Pancreas (tissue), 10 donors: ENCODE data around the gene DGKI. TPM values are rescaled to one million over a fixed set of nuclear protein-coding genes. Genes with fewer than 3 reads are reported as not detected.

Experiments used
- ATAC-seq, 4 donors: fragments of 200-7000 bp; cut with Tn5 transposase; one replicate each; pipeline versions ENCODE4 v1.8.0 to v1.9.1; 2020; ENCODE audit warnings: mild to moderate bottlenecking in 4 of 4, moderate library complexity in 4 of 4
- DNase-seq, 6 donors: peaks; one replicate each; pipeline ENCODE4 v3.0.0-alpha.2; 2020
- FAIRE-seq: peaks from 2 replicates; lab custom pipeline; 2012; peaks lifted over from hg19 to GRCh38; lab: Jason Lieb, UNC
- H3K27ac ChIP-seq, 4 donors: fragments of 200-600 bp; sonication (generic); 1 replicate in 3 of 4; 2 replicates in 1 of 4; pipeline versions ENCODE4 v1.5.0 to v1.8.0; 2020
- H3K27me3 ChIP-seq, 4 donors: fragments of 200-600 bp; one replicate each; pipeline ENCODE4 v1.8.0; 2021
- H3K36me3 ChIP-seq, 3 donors: fragments of 200-600 bp; sonication (generic) in 1 of 3; one replicate each; pipeline versions ENCODE4 v1.5.0 to v1.8.0; 2020 to 2021
- H3K4me1 ChIP-seq, 3 donors: fragments of 200-600 bp; one replicate each; pipeline ENCODE4 v1.8.0; 2021
- H3K4me3 ChIP-seq, 4 donors: fragments of 200-600 bp; sonication (generic) in 2 of 4; one replicate each; pipeline versions ENCODE4 v1.5.0 to v1.8.0; 2020 to 2021
- H3K9me3 ChIP-seq, 4 donors: fragments of 200-600 bp; one replicate each; pipeline ENCODE4 v1.8.0; 2021
- WGBS, 2 donors: extraction: QIAGEN DNeasy Blood & Tissue Kit; methylation state at CpG; one replicate each; pipeline ENCODE4 v1.1.7; 2013; 5-methylcytosine and 5-hydroxymethylcytosine counted together
- intact Hi-C, 3 donors: fragments of 100-400 bp; cut with DNase I; formaldehyde crosslinking; loops; one replicate each; pipeline versions ENCODE4 v1.11.1 to v1.14.2; 2022
- polyA plus RNA-seq, 2 donors: library from polyadenylated mRNA; stranded (reverse); fragments of 200-250 nt; gene quantifications; one replicate each; pipeline ENCODE4 v1.2.3, GENCODE V29; 2013
- total RNA-seq, 6 donors: library from RNA; stranded (reverse); fragmentation: NEBNext Ultra II Directional in 4 of 6; extraction: Animal tissue kit (Norgen Biotek cat#: 25700) in 4 of 6; gene quantifications; one replicate each; pipeline versions ENCODE4 v1.2.1 to v1.2.4, GENCODE V29; 2021 to 2023
- TF ChIP-seq, protein P1 (sequence below), 4 donors: fragments of 200-600 bp; sonication (generic) in 3 of 4; IDR thresholded peaks; one replicate each; pipeline versions ENCODE4 v1.5.0 to v1.8.0; 2021; ENCODE audit warnings: antibody characterized with exemption in 4 of 4
- donor health status: healthy with polysubstance abuse.
- donor health status: DM: no; HTN: no; CAD: no; lungs with moderate emphysema.
- donor health status: DM: no; HTN: no; CAD: no.
- donor health status: control.
- donor health status: control.
- donor health status: Bipolar disorder and iron deficiency.
- donor health status: DM: yes; HTN: yes; CAD: no.
- donor health status: DM: no; HTN: no; CAD: no.
- donor health status: DM: no; HTN: no; CAD: no.
- donor health status: DM: yes; HTN: yes; CAD: no.

DGKI gene
- total and polyA plus RNA-seq, 8 donors = 0.04 to 0.81 (median 0.15) TPM

GRCh38 chr7:137484326-137484725, 362.4 kb downstream of the DGKI start:
- FAIRE-seq (no peak), ATAC-seq (no peak), DNase-seq (no peak)
- Histone ChIP-seq H3K4me1 (no peaks in the 10 kb centered on the region), H3K9me3 (no peaks in the 10 kb centered on the region), H3K4me3 (no peak overlapping the region), H3K27me3 (peaks cover 0 to 10% (median 2%) of the 10 kb centered on the region in 4 donors), H3K36me3 (no peaks in the 10 kb centered on the region), H3K27ac (no peak overlapping the region)
- intact Hi-C loops = no loop called here
- 12 to 18% methylated on average over 1 of the region's 1 CpG for WGBS, 2 donors
- TF ChIP-seq, protein P1, sequence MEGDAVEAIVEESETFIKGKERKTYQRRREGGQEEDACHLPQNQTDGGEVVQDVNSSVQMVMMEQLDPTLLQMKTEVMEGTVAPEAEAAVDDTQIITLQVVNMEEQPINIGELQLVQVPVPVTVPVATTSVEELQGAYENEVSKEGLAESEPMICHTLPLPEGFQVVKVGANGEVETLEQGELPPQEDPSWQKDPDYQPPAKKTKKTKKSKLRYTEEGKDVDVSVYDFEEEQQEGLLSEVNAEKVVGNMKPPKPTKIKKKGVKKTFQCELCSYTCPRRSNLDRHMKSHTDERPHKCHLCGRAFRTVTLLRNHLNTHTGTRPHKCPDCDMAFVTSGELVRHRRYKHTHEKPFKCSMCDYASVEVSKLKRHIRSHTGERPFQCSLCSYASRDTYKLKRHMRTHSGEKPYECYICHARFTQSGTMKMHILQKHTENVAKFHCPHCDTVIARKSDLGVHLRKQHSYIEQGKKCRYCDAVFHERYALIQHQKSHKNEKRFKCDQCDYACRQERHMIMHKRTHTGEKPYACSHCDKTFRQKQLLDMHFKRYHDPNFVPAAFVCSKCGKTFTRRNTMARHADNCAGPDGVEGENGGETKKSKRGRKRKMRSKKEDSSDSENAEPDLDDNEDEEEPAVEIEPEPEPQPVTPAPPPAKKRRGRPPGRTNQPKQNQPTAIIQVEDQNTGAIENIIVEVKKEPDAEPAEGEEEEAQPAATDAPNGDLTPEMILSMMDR (IDR thresholded peaks at IDR 0.05) = no peak

- Histone ChIP-seq H3K27ac (no peak overlapping the region), H3K9me3 (no peaks in the 10 kb centered on the region), H3K27me3 (peaks cover 0 to 10% (median 2%) of the 10 kb centered on the region in 4 donors), H3K4me1 (no peaks in the 10 kb centered on the region), H3K36me3 (no peaks in the 10 kb centered on the region), H3K4me3 (no peak overlapping the region)
- WGBS, 2 donors = 51 to 63% methylated on average over 4 of the region's 4 CpGs
- FAIRE-seq (no peak), DNase-seq (no peak), ATAC-seq (no peak)
- intact Hi-C loops = no loop called here
- TF ChIP-seq, protein P1 (IDR thresholded peaks at IDR 0.05) = no peak
These were observed 364.3 kb downstream of the DGKI start for GRCh38 chr7:137482466-137482865.

- H3K36me3 ChIP-seq = no peaks in the 10 kb centered on the region
- H3K9me3 ChIP-seq = no peaks in the 10 kb centered on the region
- H3K27me3 ChIP-seq = peaks cover 0 to 10% (median 0%) of the 10 kb centered on the region in 4 donors
- TF ChIP-seq, protein P1 (IDR thresholded peaks at IDR 0.05) = no peak
- no peaks in the 10 kb centered on the region for H3K4me1 ChIP-seq
- WGBS, 2 donors = 36 to 51% methylated on average over 3 of the region's 3 CpGs
- intact Hi-C loops = no loop called here
- FAIRE-seq = no peak
- H3K27ac ChIP-seq = no peak overlapping the region
- no peak overlapping the region for H3K4me3 ChIP-seq
- no peak for DNase-seq
- no peak for ATAC-seq
These were observed 365.9 kb downstream of the DGKI start for GRCh38 chr7:137480824-137481365.

DNA sequence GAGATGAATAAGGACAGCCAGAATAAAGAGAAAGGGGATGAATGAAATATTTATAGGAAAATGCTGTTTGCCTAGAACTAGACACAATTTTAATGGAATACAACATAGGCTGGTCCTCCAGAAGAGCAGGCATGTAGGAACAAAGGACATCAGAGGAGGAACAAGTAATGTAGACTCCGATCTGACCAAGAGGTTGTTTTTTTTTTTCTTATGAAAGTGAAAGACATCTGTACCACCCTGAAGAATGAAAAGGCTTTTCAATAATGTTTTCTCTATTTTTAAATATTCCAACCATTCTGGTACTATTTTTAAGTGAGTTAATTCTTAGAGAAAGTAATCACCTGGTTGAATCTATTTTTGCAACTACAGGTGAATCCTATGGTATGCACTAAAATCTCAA, 366.4 kb downstream of the DGKI start:
- H3K36me3 ChIP-seq = no peaks in the 10 kb centered on the region
- H3K4me3 ChIP-seq = no peak overlapping the region
- H3K4me1 ChIP-seq = no peaks in the 10 kb centered on the region
- H3K9me3 ChIP-seq = no peaks in the 10 kb centered on the region
- ATAC-seq (no peak), DNase-seq (no peak), FAIRE-seq (no peak)
- intact Hi-C loops = no loop called here
- H3K27ac ChIP-seq = no peak overlapping the region
- H3K27me3 ChIP-seq = peaks cover 0 to 10% (median 0%) of the 10 kb centered on the region in 4 donors
- WGBS, 2 donors = 64 to 75% methylated on average over 1 of the region's 1 CpG
- TF ChIP-seq, protein P1 (IDR thresholded peaks at IDR 0.05) = no peak

DNA sequence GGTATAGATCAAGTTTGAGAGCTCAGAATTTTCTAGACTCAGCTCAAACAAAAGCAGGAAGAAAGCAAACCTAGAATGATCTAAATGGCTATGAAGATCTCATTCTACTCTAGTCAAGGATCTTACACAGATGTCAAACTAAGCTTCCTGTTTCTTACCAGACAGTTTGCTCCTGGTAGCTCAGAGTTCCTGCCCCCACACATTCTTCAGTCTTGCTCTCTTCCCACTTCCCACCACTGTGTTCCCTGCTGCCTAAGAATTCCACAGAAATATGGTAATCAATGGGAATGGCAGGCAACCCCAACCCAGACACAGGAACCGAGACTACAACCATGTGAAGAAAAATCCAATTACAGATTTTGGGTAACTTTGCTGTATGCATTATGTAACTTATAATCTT, 369.8 kb downstream of the DGKI start:
- TF ChIP-seq, protein P1 (IDR thresholded peaks at IDR 0.05) = no peak
- FAIRE-seq (no peak), ATAC-seq (no peak), DNase-seq (no peak)
- H3K9me3 ChIP-seq = no peaks in the 10 kb centered on the region
- intact Hi-C loops = no loop called here
- no peak overlapping the region for H3K27ac ChIP-seq
- no peak overlapping the region for H3K4me3 ChIP-seq
- WGBS, 2 donors = 49 to 68% methylated on average over 1 of the region's 1 CpG
- H3K36me3 ChIP-seq = no peaks in the 10 kb centered on the region
- H3K27me3 ChIP-seq = peaks cover 0 to 3% (median 0%) of the 10 kb centered on the region in 4 donors
- H3K4me1 ChIP-seq = no peaks in the 10 kb centered on the region
